HCT116 (cell line): ENCODE measurements around the gene MED15. TPM values are rescaled to one million over a fixed set of nuclear protein-coding genes. Genes with fewer than 3 reads are reported as not detected.

ENCODE experiments used
- ATAC-seq: fragments of 200-7000 bp; cut with Tn5 transposase; 2 replicates; pipeline ENCODE4 v1.9.1; 2020; ENCODE audit warnings: mild to moderate bottlenecking, moderate library complexity
- BruUV-seq: library from RNA; stranded (reverse); fragments of 400-500 nt; replicated peaks from 2 replicates; lab custom pipeline; 2021; lab: Mats Ljungman, UMichigan
- CTCF ChIA-PET: fragments of 300-600 bp; sonication (Branson Sonifier 250); formaldehyde crosslinking; loops from one replicate; lab custom pipeline; 2021; ENCODE audit warnings: antibody characterized with exemption; lab: Charles Lee
- POLR2A ChIA-PET: fragments of 300-600, 350-600 bp; sonication (Branson Sonifier 250); formaldehyde crosslinking; loops from one replicate; lab custom pipeline; 2021; ENCODE audit warnings: antibody characterized with exemption; lab: Charles Lee
- RAD21 ChIA-PET, 2 experiments: fragments of 300-600 bp; sonication (Branson Sonifier 250); formaldehyde crosslinking; loops; one replicate each; lab custom pipeline; 2023; ENCODE audit warnings: low total read pairs in 2 of 2; ENCODE audit not compliant: uncharacterized antibody in 2 of 2, unreplicated experiment in 2 of 2, low non-redundant PET in 1 of 2; lab: Charles Lee
- DNase-seq: peaks from one replicate; pipeline ENCODE4 v3.0.0-alpha.2; 2010; ENCODE audit warnings: low read depth, low spot score
- H2AFZ ChIP-seq: fragments of 200-600 bp; shearing (Covaris generic), sonication (generic); 2 replicates; pipeline ENCODE4 v1.6.1; 2017; ENCODE audit warnings: low read depth, mixed run types, mixed read lengths, antibody characterized with exemption, low read length; ENCODE audit not compliant: poor library complexity, severe bottlenecking
- H3K27ac ChIP-seq: 2 replicates; pipeline ENCODE4 v1.5.1; 2012; ENCODE audit warnings: low read depth, low read length
- H3K27me3 ChIP-seq: fragments of 200-600 bp; sonication (generic); 2 replicates; pipeline ENCODE4 v1.6.1; 2016; ENCODE audit warnings: mixed run types, low read length, mixed read lengths; ENCODE audit not compliant: insufficient read depth
- H3K36me3 ChIP-seq, 2 experiments: fragments of 200-500 bp in 1 of 2; fragments of 200-600 bp in 1 of 2; sonication (Bioruptor generic) in 1 of 2; sonication (generic) in 1 of 2; 2 replicates each; pipeline versions ENCODE4 v1.5.1 to v1.6.1; 2014 to 2016; ENCODE audit warnings: low read length in 2 of 2, inconsistent platforms in 1 of 2, mixed read lengths in 1 of 2, mixed run types in 1 of 2; ENCODE audit not compliant: insufficient read depth in 2 of 2, control insufficient read depth in 1 of 2
- H3K4me1 ChIP-seq, 2 experiments: fragments of 200-600 bp in 1 of 2; sonication (generic) in 1 of 2; 2 replicates each; pipeline versions ENCODE4 v1.5.1 to v1.6.1; 2012 to 2017; ENCODE audit warnings: low read length in 2 of 2, inconsistent platforms in 1 of 2, mild to moderate bottlenecking in 1 of 2, mixed read lengths in 1 of 2, mixed run types in 1 of 2, moderate library complexity in 1 of 2; ENCODE audit not compliant: insufficient read depth in 2 of 2, control insufficient read depth in 1 of 2
- H3K4me2 ChIP-seq: fragments of 200-600 bp; sonication (generic); 2 replicates; pipeline ENCODE4 v1.6.1; 2017; ENCODE audit warnings: mixed run types, low read length, mixed read lengths
- H3K4me3 ChIP-seq, 2 experiments: fragments of 200-600 bp in 1 of 2; sonication (generic) in 1 of 2; replicated peaks in 1 of 2; 2 replicates each; pipeline ENCODE4 v1.5.1; 2011 to 2016; ENCODE audit warnings: low read length in 2 of 2, control low read depth in 1 of 2, low read depth in 1 of 2, mild to moderate bottlenecking in 1 of 2, mixed read lengths in 1 of 2, mixed run types in 1 of 2
- H3K79me2 ChIP-seq: fragments of 200-600 bp; sonication (generic); 2 replicates; pipeline ENCODE4 v1.6.1; 2017; ENCODE audit warnings: mild to moderate bottlenecking, mixed run types, low read length, moderate library complexity, mixed read lengths; ENCODE audit not compliant: insufficient read depth
- H3K9ac ChIP-seq: fragments of 200-600 bp; sonication (generic); 2 replicates; pipeline ENCODE4 v1.6.1; 2016; ENCODE audit warnings: low read length, mixed read lengths
- H3K9me2 ChIP-seq: fragments of 200-600 bp; sonication (generic), shearing (Covaris generic); 2 replicates; pipeline ENCODE4 v1.6.1; 2017; ENCODE audit warnings: mixed run types, mild to moderate bottlenecking, moderate library complexity; ENCODE audit not compliant: insufficient read depth
- H3K9me3 ChIP-seq, 2 experiments: fragments of 200-500 bp in 1 of 2; fragments of 200-600 bp in 1 of 2; sonication (Bioruptor generic) in 1 of 2; sonication (generic) in 1 of 2; 2 replicates each; pipeline ENCODE4 v1.6.1; 2014 to 2017; ENCODE audit warnings: low read length in 2 of 2, mixed read lengths in 2 of 2, inconsistent platforms in 1 of 2, low read depth in 1 of 2, mild to moderate bottlenecking in 1 of 2, mixed run types in 1 of 2, moderate library complexity in 1 of 2; ENCODE audit not compliant: control insufficient read depth in 1 of 2, insufficient read depth in 1 of 2
- H4K20me1 ChIP-seq: fragments of 200-600 bp; sonication (generic), shearing (Covaris generic); 2 replicates; pipeline ENCODE4 v1.6.1; 2017; ENCODE audit warnings: mixed run types, mild to moderate bottlenecking, moderate library complexity; ENCODE audit not compliant: insufficient read depth
- ATF3 ChIP-seq: IDR thresholded peaks from 2 replicates; pipeline ENCODE4 v1.6.1; 2012
- CEBPB ChIP-seq: IDR thresholded peaks from 2 replicates; pipeline ENCODE4 v1.6.1; 2012; ENCODE audit warnings: low read depth
- CTCF ChIP-seq, 3 experiments: fragments of 200-600 bp in 1 of 3; sonication (generic) in 1 of 3; IDR thresholded peaks in 2 of 3; conservative IDR thresholded peaks in 1 of 3; 2 replicates each; pipeline ENCODE4 v1.5.1; 2012 to 2017; ENCODE audit warnings: low read depth in 2 of 3, low read length in 2 of 3, antibody characterized with exemption in 1 of 3, borderline replicate concordance in 1 of 3, control low read depth in 1 of 3, mild to moderate bottlenecking in 1 of 3, mixed read lengths in 1 of 3, mixed run types in 1 of 3, moderate library complexity in 1 of 3; ENCODE audit not compliant: insufficient read depth in 1 of 3
- EZH2 ChIP-seq: fragments of 200-600 bp; sonication (generic); IDR thresholded peaks from 2 replicates; pipeline ENCODE4 v1.6.1; 2017; ENCODE audit warnings: antibody characterized with exemption, mixed run types
- EZH2phosphoT487 ChIP-seq: fragments of 200-600 bp; IDR thresholded peaks from 2 replicates; pipeline ENCODE4 v1.6.1; 2018; ENCODE audit warnings: antibody characterized with exemption, borderline replicate concordance
- FOSL1 ChIP-seq: IDR thresholded peaks from 2 replicates; pipeline ENCODE4 v1.6.1; 2012; ENCODE audit warnings: low read depth
- POLR2A ChIP-seq: IDR thresholded peaks from 2 replicates; pipeline ENCODE4 v1.7.0; 2011; ENCODE audit warnings: borderline replicate concordance; ENCODE audit not compliant: insufficient read depth, insufficient read length; ENCODE audit errors: extremely low read depth
- POLR2AphosphoS5 ChIP-seq: IDR thresholded peaks from 2 replicates; pipeline ENCODE4 v1.6.1; 2011; ENCODE audit warnings: mild to moderate bottlenecking, low read depth, low read length, moderate library complexity
- RAD21 ChIP-seq: IDR thresholded peaks from 2 replicates; pipeline ENCODE4 v1.6.1; 2012; ENCODE audit warnings: low read depth, mild to moderate bottlenecking
- REST ChIP-seq: IDR thresholded peaks from 2 replicates; pipeline ENCODE4 v1.6.1; 2012; ENCODE audit warnings: low read depth
- SIN3A ChIP-seq: IDR thresholded peaks from 2 replicates; pipeline ENCODE4 v1.6.1; 2012; ENCODE audit warnings: low read depth
- SP1 ChIP-seq: IDR thresholded peaks from 2 replicates; pipeline ENCODE4 v1.6.1; 2012; ENCODE audit warnings: low read depth
- SRF ChIP-seq: IDR thresholded peaks from 2 replicates; pipeline ENCODE4 v1.6.1; 2012; ENCODE audit warnings: low read depth
- TCF7L2 ChIP-seq: IDR thresholded peaks from 2 replicates; pipeline ENCODE4 v1.7.0; 2011; ENCODE audit warnings: borderline replicate concordance, inconsistent platforms; ENCODE audit not compliant: insufficient read depth, insufficient read length; ENCODE audit errors: extremely low read depth
- ZBTB33 ChIP-seq: IDR thresholded peaks from 2 replicates; pipeline ENCODE4 v1.6.1; 2011; ENCODE audit warnings: mild to moderate bottlenecking, low read length, moderate library complexity; ENCODE audit not compliant: insufficient replicate concordance; ENCODE audit errors: extremely low read depth
- ZNF274 ChIP-seq: fragments of 200-500 bp; sonication (Bioruptor generic); IDR thresholded peaks from 2 replicates; pipeline ENCODE4 v1.6.1; 2014; ENCODE audit warnings: mild to moderate bottlenecking, low read depth, low read length, inconsistent platforms
- intact Hi-C: fragments of 100-400 bp; cut with micrococcal nuclease; formaldehyde crosslinking; loops from 2 replicates; pipeline ENCODE4 v1.10.0; 2022
- total RNA-seq: library from RNA; stranded (reverse); gene quantifications from one replicate; pipeline ENCODE4 v1.2.1, GENCODE V29; 2021; ENCODE audit not compliant: unreplicated experiment

Gene MED15
- total RNA-seq, 1 experiment from 2014 or later: 81.3 TPM

GRCh38 chr22:20595461-20595860, 88.1 kb downstream of the MED15 start:
- Histone ChIP-seq H3K9me3 (no peaks in the 10 kb centered on the region), H3K4me1 (peaks cover 0 to 17% of the 10 kb centered on the region in 2 experiments), H3K9ac (no peak overlapping the region), H3K27ac (no peak overlapping the region), H3K79me2 (no peaks in the 10 kb centered on the region), H3K4me3 (no peak overlapping the region), H3K36me3 (no peaks in the 10 kb centered on the region), H3K4me2 (no peak overlapping the region), H2AFZ (no peak overlapping the region), H3K27me3 (no peaks in the 10 kb centered on the region), H4K20me1 (no peaks in the 10 kb centered on the region), H3K9me2 (no peaks in the 10 kb centered on the region)
- BruUV-seq: no TSS peak
- ChIA-PET CTCF (no interaction called here), RAD21 (no interaction called here), POLR2A (no interaction called here)
- intact Hi-C loops: no loop called here
- ATAC-seq (no peak), DNase-seq (no peak)
- TF ChIP-seq ZBTB33: no peak
- TF ChIP-seq CEBPB: no peak
- TF ChIP-seq POLR2AphosphoS5: no peak
- no peak for TF ChIP-seq TCF7L2
- no peak for TF ChIP-seq SIN3A
- TF ChIP-seq SRF: no peak
- TF ChIP-seq EZH2phosphoT487: no peak
- no peak for TF ChIP-seq ATF3
- no peak for TF ChIP-seq REST
- no peak for TF ChIP-seq EZH2
- no peak for TF ChIP-seq POLR2A
- no peak for TF ChIP-seq ZNF274
- no peak for TF ChIP-seq FOSL1
- no peak for TF ChIP-seq RAD21
- no peak for TF ChIP-seq CTCF (IDR thresholded peaks at IDR 0.05 in 2 of 3, conservative IDR thresholded peaks at IDR 0.05 in 1 of 3; ENCODE audit: borderline replicate concordance in 1 of 3, insufficient read depth in 1 of 3, low read depth in 2 of 3, low read length in 2 of 3)
- TF ChIP-seq SP1: no peak
